Measurements from ENCODE around the gene HERC2.
"Not testable (repeated sequence)": the region's sequence is repeated elsewhere in the genome, so short reads cannot be mapped to it uniquely, and the experiment has no call there.

Gene HERC2

DNA sequence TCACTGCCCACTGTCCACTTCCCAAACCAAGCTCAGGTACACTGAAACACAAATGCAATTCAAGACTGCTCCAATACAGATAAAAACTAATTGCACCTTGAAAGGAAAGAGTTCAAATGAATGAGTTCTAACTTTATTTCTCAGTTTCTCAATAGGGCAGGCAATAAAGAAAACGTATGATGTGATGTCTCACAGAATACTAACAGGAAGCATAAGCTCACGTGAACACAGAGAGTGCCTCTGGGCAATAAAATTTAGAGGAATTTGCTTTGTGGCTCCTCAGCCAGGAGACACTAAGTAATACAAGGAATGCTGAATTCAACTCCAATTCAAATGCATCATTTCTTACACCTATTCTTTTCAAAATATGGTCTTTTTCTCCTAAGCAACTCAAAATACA is 140.6 kb downstream of the HERC2 start:
- TF ChIP-seq, protein P1, sequence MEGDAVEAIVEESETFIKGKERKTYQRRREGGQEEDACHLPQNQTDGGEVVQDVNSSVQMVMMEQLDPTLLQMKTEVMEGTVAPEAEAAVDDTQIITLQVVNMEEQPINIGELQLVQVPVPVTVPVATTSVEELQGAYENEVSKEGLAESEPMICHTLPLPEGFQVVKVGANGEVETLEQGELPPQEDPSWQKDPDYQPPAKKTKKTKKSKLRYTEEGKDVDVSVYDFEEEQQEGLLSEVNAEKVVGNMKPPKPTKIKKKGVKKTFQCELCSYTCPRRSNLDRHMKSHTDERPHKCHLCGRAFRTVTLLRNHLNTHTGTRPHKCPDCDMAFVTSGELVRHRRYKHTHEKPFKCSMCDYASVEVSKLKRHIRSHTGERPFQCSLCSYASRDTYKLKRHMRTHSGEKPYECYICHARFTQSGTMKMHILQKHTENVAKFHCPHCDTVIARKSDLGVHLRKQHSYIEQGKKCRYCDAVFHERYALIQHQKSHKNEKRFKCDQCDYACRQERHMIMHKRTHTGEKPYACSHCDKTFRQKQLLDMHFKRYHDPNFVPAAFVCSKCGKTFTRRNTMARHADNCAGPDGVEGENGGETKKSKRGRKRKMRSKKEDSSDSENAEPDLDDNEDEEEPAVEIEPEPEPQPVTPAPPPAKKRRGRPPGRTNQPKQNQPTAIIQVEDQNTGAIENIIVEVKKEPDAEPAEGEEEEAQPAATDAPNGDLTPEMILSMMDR (IDR thresholded peaks at IDR 0.05): no peak
- no peak for TF ChIP-seq ZFX (IDR thresholded peaks at IDR 0.05; ENCODE audit: borderline replicate concordance)
- H3K27ac ChIP-seq: no peak overlapping the region

DNA sequence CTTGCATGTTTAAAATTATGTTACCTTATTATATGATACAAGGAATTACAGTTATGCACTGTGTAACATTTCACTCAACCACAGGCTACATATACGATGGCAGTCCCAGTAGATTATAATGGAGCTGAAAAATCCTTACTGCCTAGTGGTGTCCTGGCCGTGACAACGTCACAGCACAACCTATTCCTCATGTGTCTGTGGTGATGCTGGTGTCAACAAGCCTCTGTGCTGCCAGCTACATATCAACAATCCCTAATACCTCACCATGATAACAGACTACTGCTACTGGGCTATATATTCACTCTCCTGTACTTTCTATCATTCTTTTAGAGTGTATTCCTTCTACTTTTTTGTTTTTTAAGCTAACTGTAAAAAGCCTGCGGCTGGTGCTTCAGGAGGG is 142.7 kb downstream of the HERC2 start:
- no peak for TF ChIP-seq ZFX (IDR thresholded peaks at IDR 0.05; ENCODE audit: borderline replicate concordance)
- TF ChIP-seq, protein P1 (IDR thresholded peaks at IDR 0.05): no peak
- H3K27ac ChIP-seq: no peak overlapping the region

DNA sequence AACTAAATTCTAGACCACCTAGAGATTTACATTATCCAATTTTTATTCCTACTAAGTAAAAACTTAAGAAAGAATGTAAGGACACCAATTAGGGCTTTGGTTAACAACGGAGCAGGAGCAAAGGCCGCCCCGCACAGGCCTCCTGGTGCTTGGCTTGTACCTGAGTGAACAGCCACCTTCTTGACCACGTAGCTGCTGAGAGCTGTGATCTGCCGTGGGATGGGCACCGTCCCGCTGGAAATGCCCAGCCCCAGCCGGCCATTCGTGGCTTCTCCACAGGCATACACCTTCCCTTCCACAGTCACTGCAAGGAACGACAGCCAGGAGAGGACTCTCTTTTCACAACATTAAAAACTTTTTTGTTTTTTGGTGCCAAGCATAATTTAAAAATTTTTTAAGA is 143.3 kb downstream of the HERC2 start:
- TF ChIP-seq ZFX (IDR thresholded peaks at IDR 0.05; ENCODE audit: borderline replicate concordance): no peak
- TF ChIP-seq, protein P1 (IDR thresholded peaks at IDR 0.05): no peak
- H3K27ac ChIP-seq: no peak overlapping the region

DNA sequence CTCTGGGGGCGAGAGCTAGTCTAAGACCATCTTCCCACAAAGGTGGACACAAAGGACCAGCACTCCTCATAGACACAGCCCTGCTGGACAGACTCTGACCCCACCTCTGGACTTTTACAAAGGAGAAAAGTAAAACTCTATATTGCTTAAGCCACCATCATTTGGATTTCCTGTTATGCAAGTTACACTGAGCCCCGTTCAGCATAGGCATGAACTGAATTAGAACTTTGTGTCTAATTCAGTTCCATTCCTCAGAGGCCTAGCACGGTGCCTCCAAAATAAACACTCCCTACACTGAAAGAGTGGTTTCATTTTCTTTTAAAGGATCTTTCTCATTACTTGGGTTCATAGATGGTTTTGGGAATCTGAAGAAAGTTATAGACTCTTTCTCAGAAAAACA is 143.7 kb downstream of the HERC2 start:
- H3K27ac ChIP-seq: no peak overlapping the region
- TF ChIP-seq ZFX (IDR thresholded peaks at IDR 0.05; ENCODE audit: borderline replicate concordance): no peak
- TF ChIP-seq, protein P1 (IDR thresholded peaks at IDR 0.05): no peak

DNA sequence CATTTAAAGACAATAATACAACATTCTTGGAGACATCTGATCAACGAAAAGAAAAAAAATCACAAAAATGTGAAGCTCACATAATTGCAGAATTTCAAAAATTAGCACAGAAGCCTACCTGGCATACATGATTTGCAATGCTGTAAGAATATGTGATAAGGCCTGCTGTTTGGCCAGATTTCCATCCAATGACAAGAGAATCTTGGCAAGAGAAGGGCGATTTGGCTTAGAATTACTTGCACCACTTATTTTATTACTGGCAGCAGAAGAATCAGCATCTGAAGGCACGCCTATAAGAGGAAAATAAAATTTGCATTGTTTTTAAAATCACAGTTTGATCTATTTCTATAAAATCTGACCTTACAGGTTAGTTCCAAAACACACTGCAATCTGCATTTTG is 152.6 kb downstream of the HERC2 start:
- no peak overlapping the region for H3K27ac ChIP-seq
- TF ChIP-seq, protein P1 (IDR thresholded peaks at IDR 0.05): no peak
- no peak for TF ChIP-seq ZFX (IDR thresholded peaks at IDR 0.05; ENCODE audit: borderline replicate concordance)

DNA sequence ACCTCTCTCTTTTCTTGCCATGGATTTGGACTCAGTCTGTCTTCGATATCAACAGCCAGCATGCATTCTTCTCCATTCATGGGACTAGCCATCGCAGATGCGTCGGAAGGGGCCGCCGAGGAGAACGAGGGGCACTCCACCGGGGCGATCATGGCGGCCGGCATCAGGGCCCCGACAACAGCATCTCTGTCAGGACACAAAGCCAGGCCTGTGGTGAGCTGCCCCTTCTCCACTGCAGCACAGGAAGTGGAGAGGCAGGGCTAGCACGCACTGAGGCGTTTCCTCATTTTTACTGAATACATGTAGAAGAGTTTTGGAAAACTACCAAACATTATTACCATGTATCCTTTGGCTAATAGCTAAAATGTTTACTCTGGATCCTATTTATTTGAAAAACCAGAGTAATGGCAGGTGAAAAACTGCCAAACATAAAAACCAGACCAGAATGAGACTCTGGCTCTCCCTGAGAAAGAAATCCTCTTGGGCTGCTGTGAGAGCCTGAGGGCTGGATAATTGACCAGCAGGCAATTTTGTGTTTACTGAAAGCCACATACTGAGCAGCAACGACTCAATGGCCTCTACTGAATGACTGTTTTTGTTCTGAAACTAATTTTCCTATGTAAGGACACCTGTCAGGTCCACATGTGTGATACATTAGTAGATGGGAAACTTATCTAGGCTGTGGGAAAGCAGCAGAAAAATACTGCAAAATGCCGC is 153.4 kb downstream of the HERC2 start:
- H3K27ac ChIP-seq: not testable (repeated sequence)

DNA sequence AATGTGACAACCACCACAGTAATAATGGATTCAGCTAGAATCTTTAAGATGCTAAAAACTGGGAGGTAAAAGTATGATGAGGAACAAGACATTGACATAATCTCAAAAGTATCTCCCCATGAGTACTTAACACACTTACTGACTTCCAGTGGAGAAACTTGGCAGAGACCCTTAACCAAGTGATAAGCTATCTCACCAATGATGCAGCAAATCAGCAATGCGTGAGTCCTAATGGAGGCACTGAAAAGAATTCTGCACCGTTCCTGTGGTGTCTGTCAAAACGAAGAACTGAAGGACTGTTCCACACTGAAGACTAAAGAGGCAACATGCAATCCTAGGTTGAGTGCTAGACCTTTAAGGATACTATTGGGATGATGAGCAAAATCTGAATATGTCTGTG is 154.9 kb downstream of the HERC2 start:
- H3K27ac ChIP-seq: no peak overlapping the region
- TF ChIP-seq ZFX (IDR thresholded peaks at IDR 0.05; ENCODE audit: borderline replicate concordance): no peak
- TF ChIP-seq, protein P1 (IDR thresholded peaks at IDR 0.05): no peak

DNA sequence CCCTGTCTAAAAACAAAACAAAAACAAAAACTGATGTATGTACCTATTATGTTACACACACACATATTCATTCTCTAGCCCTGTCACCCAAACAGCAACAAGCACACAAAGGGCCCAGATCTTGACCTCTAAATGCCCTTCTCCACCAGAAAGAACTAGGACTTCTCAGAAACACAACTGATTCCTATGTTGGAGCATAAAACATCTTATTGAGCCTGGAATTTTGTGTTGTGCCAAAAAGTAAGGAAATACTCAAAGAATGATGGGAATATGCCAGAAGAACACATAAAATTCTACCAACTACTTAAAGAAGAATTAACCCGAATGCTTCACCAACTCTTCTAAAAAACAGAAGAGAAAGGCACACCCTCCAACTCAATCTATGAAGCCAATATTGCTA is 156.2 kb downstream of the HERC2 start:
- TF ChIP-seq, protein P1 (IDR thresholded peaks at IDR 0.05): no peak
- TF ChIP-seq ZFX (IDR thresholded peaks at IDR 0.05; ENCODE audit: borderline replicate concordance): no peak
- no peak overlapping the region for H3K27ac ChIP-seq
